ENCODE data around the gene PWWP2B.

Gene PWWP2B

DNA sequence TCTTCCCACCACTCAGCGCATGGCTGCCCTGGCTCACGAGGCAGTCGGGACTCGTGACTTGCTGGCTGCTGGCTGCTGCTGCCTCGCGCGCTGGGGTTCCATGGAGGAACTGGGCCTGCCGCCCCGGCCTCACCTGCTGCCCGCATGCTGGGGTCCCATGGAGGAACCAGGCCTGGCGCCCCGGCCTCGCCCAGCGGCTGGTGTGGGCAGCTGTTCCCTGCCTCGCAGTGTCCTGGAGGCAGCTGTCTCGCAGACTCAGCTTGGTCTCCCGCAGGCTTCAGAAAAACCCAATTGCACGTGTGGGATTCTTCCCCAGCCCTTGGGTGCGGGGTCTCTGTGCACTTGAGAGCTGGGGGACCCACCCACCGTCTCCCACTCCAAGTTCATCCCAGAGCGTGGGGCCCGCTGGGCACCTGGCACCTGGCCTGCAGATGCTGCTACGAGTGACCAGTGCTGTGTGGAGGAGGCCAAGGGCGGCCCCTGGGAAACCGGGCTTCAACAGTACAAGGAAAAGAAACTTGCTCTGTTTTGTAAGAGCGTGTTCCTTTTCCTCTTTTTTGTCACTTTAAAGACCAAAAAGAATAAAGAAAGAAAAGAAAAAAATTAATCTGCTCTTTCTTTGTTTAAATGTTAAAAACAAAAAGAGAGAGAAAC, 20.4 kb downstream of the PWWP2B start:
- DNase-seq (ENCODE audit: low read depth in 1 of 2, low spot score in 1 of 2), result no peak

DNA sequence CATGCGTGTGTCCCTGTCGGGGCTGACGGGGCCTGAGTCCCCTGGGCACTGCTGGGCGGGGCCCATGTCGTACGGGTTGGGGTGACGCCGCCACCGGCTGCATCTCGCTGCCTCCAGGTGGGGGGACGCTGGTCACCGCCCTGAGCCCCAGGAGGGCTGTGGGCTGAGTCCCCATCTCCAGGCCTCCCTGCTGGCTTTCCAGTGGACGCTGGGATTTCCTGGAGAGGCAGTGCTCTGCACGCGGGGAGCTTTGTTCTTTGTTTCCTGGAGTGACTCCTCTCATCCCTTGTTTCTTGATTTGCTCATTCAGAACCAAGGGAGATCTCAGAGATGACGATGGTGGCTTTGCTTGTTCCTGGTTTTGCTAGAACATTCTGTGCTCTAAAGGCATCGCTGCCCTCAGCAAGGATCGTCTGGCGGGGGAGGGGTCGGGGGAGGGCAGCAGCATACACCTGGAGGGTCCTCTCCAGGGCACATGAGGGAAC, 21.0 kb downstream of the PWWP2B start:
- no peak for DNase-seq (ENCODE audit: low read depth in 1 of 2, low spot score in 1 of 2)

DNA sequence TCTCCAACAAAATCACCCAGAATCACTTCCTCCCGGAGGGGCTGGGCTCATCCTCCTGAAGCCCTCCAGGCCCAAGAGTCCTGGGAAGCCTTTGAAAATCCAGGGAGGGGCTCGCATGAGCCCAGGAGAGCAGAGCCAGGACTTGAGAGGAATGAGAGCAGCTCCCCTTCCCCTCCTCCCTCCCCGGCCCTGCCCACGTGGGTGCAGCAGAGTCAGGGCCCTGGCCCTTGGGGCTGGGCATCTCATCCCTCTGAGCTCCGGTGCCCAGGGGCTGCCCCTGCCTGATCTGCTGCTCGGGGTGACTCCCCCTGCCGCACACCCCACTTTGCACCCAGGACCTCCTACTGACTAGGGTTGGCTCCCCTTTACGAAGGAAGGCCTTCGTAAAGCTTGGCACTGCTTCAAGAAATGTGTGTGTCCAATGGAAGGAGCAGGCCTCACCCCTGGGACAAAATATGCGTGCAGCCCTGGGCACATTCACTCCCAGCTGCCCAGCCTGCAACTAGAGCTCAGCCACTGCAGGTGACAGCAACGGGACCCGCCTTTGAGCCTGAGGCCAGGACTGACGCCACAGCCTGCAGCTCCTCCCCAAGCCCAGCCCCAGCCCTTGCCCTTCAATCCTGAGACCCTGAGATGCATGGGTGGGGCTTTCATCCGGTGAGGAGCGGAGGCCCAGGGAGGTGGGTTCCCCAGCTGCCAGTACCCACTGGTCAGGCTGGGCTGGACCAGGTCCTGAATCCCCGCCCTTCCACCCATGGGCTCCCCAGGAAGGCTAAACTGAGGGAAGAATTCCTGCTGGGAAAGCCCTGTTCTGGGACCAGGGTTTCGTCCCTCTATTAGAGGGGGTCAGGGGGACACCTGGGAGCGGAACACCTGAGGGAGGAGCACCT, 21.8 kb downstream of the PWWP2B start:
- no peak for DNase-seq (ENCODE audit: low read depth in 1 of 2, low spot score in 1 of 2)

DNA sequence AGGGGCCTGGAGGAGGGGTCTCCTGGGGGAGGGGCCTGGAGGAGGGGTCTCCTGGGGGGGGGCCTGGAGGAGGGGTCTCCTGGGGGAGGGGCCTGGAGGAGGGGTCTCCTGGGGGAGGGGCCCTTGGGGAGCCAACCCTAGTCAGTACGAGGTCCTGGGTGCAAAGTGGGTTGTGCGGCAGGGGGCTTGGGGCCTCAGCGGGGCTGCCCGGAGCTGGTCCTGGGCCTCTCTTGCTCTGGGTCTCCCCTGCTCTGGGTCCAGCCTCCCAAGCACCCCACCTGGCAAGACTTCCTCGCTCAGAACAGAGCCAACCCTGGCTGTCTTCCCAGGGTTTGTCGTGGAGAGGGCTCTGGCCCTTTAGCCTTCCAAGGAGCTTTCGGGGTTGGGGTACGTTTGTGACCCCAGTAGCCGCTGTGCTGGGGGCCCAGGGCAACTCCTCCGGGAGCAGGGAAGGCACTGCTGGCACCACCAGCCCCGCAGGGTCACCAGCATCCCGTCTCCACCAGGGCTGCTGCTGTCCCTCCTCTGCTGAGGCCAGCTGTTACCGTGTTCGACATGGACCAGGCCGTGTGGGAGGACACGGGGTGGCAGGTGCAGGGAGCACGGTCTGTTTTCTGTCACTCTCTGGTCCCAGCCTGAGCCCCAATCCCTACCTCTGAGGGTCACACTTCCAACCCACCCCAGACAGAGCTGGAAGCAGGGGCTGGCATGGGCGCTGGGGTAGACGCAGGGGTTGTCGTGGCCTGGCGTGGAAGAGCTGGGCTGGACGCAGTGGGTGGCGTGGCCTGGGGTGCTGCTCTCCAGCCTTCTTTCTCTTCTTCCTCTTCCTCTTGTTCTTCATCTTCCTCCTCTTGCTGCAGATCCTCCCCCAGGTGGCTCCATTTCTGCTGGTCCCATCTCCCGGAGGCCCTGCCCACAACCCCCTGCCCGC, 22.8 kb downstream of the PWWP2B start:
- no peak for DNase-seq (ENCODE audit: low read depth in 1 of 2, low spot score in 1 of 2)

DNA sequence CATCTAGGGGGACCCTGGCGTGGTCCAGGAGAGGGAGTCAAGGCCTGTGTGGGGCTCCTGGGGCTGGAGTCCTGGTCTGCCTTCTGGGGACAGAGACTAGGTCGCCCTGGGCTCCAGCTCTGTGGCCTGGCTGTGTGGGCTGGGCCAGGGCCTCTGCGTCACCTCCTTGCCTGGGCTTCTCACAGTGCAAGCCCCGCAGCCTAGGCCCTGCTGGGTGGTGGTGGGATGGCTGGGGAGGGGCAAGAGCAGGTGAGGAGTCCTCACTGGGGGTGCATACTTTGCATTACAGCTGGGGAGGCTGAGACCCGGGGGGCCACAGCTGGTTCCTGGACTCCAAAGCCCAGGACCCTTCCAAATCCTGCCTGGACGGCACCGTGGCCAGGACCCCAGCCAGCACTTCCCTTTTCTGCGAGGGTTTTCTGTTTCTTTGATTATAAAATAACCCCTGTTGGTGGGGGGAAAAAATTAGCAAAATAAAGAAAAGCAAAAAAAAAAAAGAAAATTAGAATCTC, 23.5 kb downstream of the PWWP2B start:
- no peak for DNase-seq (ENCODE audit: low read depth in 1 of 2, low spot score in 1 of 2)

DNA sequence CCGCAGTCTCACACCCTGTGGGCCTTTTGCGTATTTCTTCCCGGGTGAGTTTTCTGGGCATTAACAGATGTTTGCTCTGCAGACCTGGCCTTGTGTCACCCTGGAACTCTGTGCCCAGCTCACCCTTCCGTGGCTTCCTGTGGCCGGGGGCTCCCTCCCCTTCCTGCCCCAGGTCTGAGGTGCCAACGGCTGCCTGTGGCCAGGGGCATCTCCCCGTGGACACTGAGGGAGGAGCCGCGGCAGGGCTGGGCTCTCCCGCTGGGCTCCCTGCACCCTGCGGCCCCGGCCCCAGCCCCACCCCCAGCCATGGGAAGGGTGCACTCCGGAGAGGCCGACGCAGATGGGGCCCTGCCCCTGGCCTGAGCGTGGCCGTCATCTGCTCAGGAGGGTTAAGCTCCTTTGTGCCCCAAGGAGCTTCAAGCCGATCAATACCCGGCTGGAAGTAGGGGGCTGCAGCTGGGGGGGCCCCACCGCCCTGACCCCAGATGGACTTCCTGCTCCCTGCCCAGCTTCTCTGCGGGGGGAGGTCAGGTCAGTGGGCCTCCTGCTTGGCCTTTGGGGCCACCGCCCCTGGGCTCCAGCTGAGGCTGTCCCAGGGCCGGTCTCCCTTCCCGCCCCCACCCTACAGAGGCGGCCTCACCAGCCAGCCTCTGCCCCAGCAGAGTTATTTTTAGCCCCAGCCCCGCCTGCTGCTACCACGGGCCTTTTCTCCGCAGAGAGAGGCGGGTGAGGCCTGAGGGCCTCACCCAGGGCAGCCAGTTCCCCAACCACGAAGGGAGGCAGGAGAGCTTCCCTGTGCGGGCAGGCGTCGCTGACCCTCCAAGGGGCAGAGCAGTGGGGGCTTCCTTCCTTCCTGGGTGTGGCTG, 24.2 kb downstream of the PWWP2B start:
- no peak for DNase-seq (ENCODE audit: low read depth in 1 of 2, low spot score in 1 of 2)

DNA sequence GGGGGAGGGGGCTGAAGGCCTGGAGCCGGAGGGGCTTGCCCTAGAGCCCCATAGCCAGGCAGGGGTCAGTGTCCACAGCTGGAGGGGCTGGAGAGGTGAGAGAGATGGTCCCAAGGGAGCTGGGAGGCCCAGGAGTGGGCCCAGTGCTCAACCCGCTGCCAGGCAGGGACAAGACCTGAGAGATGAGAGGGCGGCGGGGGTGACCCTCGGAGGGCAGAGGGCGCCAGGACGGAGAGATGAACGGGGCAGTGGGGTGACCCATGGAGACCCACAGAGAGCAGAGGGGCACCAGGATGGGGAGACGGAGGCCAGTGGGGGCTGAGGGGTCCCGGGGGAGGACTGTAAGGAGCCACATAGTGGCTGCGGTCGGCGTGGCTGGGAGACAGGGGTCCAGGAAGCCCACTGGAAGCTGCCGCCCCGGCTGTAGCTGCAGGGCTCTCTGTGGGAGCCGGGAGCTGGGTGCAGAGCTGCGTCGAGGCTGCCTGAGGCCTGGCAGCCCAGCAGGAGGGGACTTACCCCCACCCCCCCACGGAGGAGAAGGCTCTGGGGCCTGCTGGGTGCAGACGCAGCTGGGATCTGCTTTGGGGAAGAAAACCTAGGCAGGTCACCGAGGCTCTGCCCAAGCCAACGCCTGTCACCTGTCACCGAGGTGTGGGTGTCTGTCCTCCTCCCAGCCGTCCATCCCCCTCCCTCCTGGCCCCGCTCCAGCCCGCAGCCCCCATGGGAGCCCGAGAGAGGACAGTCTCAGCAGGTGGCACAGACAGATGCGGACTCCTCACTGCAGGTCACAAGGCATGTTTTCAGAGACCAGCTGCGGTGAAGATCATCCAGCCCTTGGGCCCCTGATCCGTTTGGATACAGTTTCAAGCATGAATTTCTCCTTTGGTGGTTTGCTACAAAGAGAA, 25.1 kb downstream of the PWWP2B start:
- DNase-seq (ENCODE audit: low read depth in 1 of 2, low spot score in 1 of 2), result no peak

DNA sequence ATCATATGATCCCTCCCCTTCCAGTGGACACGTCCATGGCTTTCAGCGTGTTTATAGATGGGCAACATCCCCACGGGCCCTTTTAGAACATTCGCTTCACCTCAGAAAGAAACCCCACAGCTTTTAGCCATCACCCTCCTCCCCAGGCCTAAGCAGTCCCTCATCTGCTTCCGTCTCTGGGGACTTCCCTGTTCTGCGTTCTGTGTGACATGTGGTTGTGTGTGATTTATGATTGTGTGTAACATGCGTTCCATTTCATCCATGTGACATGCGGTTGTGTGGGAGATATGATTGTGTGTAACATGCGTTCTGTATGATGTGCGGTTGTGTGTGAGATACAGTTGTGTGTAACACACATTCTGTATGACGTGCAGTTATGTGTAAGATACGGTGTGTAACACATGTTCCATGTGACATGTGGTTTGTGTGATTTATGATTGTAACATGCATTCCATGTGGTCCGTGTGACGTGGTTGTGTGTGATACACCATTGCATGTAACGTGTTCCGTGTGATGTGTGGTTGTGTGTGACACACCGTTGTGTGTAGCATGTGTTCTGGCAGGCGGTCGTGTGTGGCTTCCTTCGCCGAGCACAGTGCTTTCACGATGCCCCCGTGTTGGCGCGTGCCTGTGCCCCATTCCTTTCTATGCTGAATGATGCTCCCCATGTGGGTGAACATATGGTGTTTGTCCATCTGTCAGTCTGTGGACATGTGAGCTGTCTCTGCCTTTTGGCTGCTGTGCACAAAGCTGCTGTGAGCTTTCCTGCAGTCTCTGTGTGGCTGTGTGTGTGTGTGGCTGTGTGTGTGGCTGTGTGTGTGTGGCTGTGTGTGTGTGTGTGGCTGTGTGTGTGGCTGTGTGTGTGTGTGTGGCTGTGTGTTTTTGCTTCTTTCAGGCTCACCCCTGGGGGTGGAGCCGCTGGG, 26.2 kb downstream of the PWWP2B start:
- no peak for DNase-seq (ENCODE audit: low read depth in 1 of 2, low spot score in 1 of 2)

DNA sequence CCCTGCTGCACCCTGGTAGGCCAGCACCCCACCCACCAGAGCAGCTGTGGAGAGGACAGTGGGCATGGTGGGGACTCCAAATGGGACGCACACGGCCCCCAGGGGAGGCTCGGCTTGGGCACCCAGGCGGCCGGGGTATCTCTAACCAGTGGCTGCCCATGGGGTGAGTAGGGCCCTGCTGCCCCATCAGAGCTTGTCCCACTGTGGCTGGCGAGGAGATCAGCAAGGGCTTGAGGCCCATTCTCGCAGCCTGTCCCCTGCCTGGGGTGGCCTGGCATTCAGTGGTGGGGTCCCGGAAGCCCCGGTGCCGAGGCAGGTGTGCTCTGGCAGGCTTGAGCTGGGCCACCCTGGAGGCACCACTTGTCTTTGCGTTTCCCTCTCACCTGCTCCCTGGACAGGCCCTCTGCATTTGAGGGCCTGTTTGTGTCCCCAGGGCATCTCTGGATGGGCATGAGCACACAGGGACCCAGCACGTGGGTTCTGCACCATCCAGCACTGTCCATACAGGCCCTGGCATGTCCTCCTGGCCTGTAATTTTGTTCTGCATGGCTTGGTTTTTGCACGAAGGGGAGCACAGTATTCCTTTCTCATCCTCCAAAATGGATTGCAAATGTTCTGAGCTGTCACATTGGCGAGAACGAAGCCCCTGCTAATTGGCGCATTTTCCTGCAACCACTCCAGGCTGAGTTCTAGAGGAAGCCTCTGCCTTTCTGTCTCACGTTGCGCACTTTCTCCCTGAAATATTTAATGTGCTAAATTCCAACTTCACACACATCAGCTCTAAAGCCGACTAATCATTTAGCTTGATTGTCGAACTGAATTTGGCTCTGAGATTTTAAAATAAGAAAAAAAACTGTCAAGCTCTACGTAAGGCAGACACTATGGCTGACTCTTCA, 27.2 kb downstream of the PWWP2B start:
- DNase-seq (ENCODE audit: low read depth in 1 of 2, low spot score in 1 of 2), result no peak

DNA sequence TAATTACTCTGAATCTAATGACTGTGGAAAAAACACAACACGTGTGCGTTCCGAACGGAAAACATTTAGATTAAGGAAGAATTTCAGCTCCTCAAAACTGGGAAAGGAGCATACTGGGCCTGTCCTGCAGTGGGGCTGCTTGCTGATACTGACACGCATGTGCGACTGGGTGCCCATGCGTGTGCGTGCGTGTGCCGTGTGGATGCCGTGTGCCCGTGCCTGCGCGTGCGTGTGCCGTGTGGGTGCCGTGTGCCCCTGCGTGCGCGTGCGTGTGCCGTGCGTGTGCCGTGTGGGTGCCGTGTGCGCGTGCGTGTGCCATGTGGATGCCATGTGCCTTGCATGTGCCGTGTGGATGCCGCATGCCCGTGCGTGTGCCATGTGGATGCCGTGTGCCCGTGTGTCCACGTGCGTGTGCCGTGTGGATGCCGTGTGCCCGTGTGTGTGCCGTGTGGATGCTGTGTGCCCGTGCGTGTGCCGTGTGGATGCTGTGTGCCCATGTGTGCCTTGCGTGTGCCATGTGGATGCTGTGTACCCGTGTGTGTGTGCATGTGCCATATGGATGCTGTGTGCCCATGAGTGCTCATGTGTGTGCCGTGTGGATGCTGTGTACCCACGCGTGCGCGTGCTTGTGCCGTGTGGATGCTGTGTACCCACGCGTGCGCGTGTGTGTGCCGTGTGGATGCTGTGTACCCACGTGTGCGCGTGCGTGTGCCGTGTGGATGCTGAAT, 28.2 kb downstream of the PWWP2B start:
- no peak for DNase-seq (ENCODE audit: low read depth in 1 of 2, low spot score in 1 of 2)

DNA sequence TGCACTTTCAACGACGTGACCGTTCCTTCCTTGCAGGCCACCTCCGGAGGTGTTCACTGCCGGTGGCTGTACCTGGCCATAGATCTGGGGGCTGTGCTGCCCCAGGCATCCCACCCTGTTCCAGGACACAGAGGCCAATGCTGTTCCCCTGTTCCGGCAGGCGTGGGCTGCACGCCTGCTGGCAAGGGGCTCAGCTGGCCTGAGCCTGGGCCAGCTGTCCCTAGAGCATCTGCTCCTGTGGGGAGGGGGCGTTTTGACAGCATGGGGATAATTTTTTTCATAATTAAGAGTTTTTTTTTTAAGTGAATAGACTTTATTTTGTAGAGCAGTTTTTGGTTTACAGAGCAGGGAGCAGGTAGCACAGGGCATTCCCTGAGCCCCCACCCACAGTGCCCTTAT, 28.8 kb downstream of the PWWP2B start:
- no peak for DNase-seq (ENCODE audit: low read depth in 1 of 2, low spot score in 1 of 2)

DNA sequence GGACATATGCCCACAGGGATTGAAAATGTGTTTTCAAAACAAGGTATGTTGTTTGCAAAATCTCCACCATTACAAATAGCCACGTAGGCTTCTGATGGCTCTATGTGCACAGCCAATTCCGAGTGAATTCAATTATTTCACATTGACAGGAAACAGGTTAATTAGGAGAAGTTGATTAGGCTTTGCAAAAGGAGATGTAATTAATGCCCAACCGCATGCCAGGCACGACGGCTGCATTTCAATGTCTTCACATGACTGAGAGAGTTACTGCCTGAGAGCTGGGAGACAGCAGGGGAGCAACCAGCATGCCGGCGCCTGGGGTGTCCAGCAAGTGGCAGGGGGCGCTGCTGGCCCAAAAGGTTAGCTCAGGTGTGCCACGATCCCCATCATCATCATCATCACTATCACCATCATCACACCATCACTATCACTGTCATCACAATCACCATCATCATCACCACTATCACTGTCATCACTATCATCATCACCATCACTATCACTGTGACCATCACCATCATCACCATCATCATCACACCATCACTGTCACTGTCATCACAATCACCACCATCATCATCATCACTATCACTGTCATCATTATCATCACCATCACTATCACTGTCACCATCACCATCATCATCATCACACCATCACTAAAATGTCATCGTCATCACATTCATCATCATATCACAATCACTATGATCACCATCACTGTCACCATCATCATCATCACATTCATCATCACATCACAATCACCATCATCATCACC, 30.2 kb downstream of the PWWP2B start:
- no peak for DNase-seq (ENCODE audit: low read depth in 1 of 2, low spot score in 1 of 2)

DNA sequence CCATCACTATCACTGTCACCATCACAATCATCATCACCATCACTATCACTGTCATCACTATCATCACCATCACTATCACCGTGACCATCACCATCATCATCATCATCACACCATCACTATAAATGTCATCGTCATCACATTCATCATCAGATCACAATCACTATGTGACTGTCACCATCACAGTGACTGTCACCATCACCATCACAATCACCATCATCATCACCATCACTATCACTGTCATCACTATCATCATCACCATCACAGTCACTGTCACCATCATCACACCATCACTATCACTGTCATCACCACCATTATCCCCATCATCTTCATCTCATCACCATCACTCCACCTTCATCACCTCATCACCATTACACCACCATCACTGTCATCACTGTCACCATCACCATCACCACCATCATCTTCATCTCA, 31.0 kb downstream of the PWWP2B start:
- no peak for DNase-seq (ENCODE audit: low read depth in 1 of 2, low spot score in 1 of 2)

DNA sequence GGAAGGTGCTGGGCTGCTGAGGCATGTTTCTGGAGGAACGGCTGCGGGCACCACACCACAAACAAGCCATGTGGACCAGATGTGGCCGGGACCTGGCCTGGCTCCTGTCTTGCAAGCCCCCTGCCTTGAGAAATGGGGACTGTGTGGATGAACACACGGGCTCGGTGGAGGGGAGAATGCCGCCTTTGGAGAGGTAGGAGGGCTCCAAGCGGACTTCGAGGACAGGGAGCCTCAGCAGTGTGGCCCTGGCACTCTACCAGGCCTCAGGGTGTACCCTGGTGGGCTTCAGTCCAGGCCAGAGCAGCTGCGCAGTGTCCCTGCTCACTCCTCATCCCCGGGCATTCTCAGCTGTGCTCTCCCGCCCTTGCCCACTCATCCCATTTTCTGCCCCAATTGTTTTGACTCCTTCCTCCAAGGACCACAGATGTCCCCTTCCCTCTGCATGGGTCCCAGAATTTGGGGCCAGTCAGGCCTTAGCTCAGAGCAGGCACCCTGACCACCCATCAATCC, 31.5 kb downstream of the PWWP2B start:
- no peak for DNase-seq (ENCODE audit: low read depth in 1 of 2, low spot score in 1 of 2)
